HCT116 (cell line): ENCODE measurements around the gene KCND2. TPM values are rescaled to one million over a fixed set of nuclear protein-coding genes. Genes with fewer than 3 reads are reported as not detected.

Experiments used
- ATAC-seq: fragments of 200-7000 bp; cut with Tn5 transposase; 2 replicates; pipeline ENCODE4 v1.9.1; 2020; ENCODE audit warnings: mild to moderate bottlenecking, moderate library complexity
- BruUV-seq: library from RNA; stranded (reverse); fragments of 400-500 nt; replicated peaks from 2 replicates; lab custom pipeline; 2021; lab: Mats Ljungman, UMichigan
- CTCF ChIA-PET: fragments of 300-600 bp; sonication (Branson Sonifier 250); formaldehyde crosslinking; loops from one replicate; lab custom pipeline; 2021; ENCODE audit warnings: antibody characterized with exemption; lab: Charles Lee
- POLR2A ChIA-PET: fragments of 300-600, 350-600 bp; sonication (Branson Sonifier 250); formaldehyde crosslinking; loops from one replicate; lab custom pipeline; 2021; ENCODE audit warnings: antibody characterized with exemption; lab: Charles Lee
- RAD21 ChIA-PET, 2 experiments: fragments of 300-600 bp; sonication (Branson Sonifier 250); formaldehyde crosslinking; loops; one replicate each; lab custom pipeline; 2023; ENCODE audit warnings: low total read pairs in 2 of 2; ENCODE audit not compliant: uncharacterized antibody in 2 of 2, unreplicated experiment in 2 of 2, low non-redundant PET in 1 of 2; lab: Charles Lee
- DNase-seq: peaks from one replicate; pipeline ENCODE4 v3.0.0-alpha.2; 2010; ENCODE audit warnings: low read depth, low spot score
- H2AFZ ChIP-seq: fragments of 200-600 bp; shearing (Covaris generic), sonication (generic); 2 replicates; pipeline ENCODE4 v1.6.1; 2017; ENCODE audit warnings: low read depth, mixed run types, mixed read lengths, antibody characterized with exemption, low read length; ENCODE audit not compliant: poor library complexity, severe bottlenecking
- H3K27ac ChIP-seq: 2 replicates; pipeline ENCODE4 v1.5.1; 2012; ENCODE audit warnings: low read depth, low read length
- H3K27me3 ChIP-seq: fragments of 200-600 bp; sonication (generic); 2 replicates; pipeline ENCODE4 v1.6.1; 2016; ENCODE audit warnings: mixed run types, low read length, mixed read lengths; ENCODE audit not compliant: insufficient read depth
- H3K36me3 ChIP-seq, 2 experiments: fragments of 200-500 bp in 1 of 2; fragments of 200-600 bp in 1 of 2; sonication (Bioruptor generic) in 1 of 2; sonication (generic) in 1 of 2; 2 replicates each; pipeline versions ENCODE4 v1.5.1 to v1.6.1; 2014 to 2016; ENCODE audit warnings: low read length in 2 of 2, inconsistent platforms in 1 of 2, mixed read lengths in 1 of 2, mixed run types in 1 of 2; ENCODE audit not compliant: insufficient read depth in 2 of 2, control insufficient read depth in 1 of 2
- H3K4me1 ChIP-seq, 2 experiments: fragments of 200-600 bp in 1 of 2; sonication (generic) in 1 of 2; 2 replicates each; pipeline versions ENCODE4 v1.5.1 to v1.6.1; 2012 to 2017; ENCODE audit warnings: low read length in 2 of 2, inconsistent platforms in 1 of 2, mild to moderate bottlenecking in 1 of 2, mixed read lengths in 1 of 2, mixed run types in 1 of 2, moderate library complexity in 1 of 2; ENCODE audit not compliant: insufficient read depth in 2 of 2, control insufficient read depth in 1 of 2
- H3K4me2 ChIP-seq: fragments of 200-600 bp; sonication (generic); 2 replicates; pipeline ENCODE4 v1.6.1; 2017; ENCODE audit warnings: mixed run types, low read length, mixed read lengths
- H3K4me3 ChIP-seq, 2 experiments: fragments of 200-600 bp in 1 of 2; sonication (generic) in 1 of 2; replicated peaks in 1 of 2; 2 replicates each; pipeline ENCODE4 v1.5.1; 2011 to 2016; ENCODE audit warnings: low read length in 2 of 2, control low read depth in 1 of 2, low read depth in 1 of 2, mild to moderate bottlenecking in 1 of 2, mixed read lengths in 1 of 2, mixed run types in 1 of 2
- H3K79me2 ChIP-seq: fragments of 200-600 bp; sonication (generic); 2 replicates; pipeline ENCODE4 v1.6.1; 2017; ENCODE audit warnings: mild to moderate bottlenecking, mixed run types, low read length, moderate library complexity, mixed read lengths; ENCODE audit not compliant: insufficient read depth
- H3K9ac ChIP-seq: fragments of 200-600 bp; sonication (generic); 2 replicates; pipeline ENCODE4 v1.6.1; 2016; ENCODE audit warnings: low read length, mixed read lengths
- H3K9me2 ChIP-seq: fragments of 200-600 bp; sonication (generic), shearing (Covaris generic); 2 replicates; pipeline ENCODE4 v1.6.1; 2017; ENCODE audit warnings: mixed run types, mild to moderate bottlenecking, moderate library complexity; ENCODE audit not compliant: insufficient read depth
- H3K9me3 ChIP-seq, 2 experiments: fragments of 200-500 bp in 1 of 2; fragments of 200-600 bp in 1 of 2; sonication (Bioruptor generic) in 1 of 2; sonication (generic) in 1 of 2; 2 replicates each; pipeline ENCODE4 v1.6.1; 2014 to 2017; ENCODE audit warnings: low read length in 2 of 2, mixed read lengths in 2 of 2, inconsistent platforms in 1 of 2, low read depth in 1 of 2, mild to moderate bottlenecking in 1 of 2, mixed run types in 1 of 2, moderate library complexity in 1 of 2; ENCODE audit not compliant: control insufficient read depth in 1 of 2, insufficient read depth in 1 of 2
- H4K20me1 ChIP-seq: fragments of 200-600 bp; sonication (generic), shearing (Covaris generic); 2 replicates; pipeline ENCODE4 v1.6.1; 2017; ENCODE audit warnings: mixed run types, mild to moderate bottlenecking, moderate library complexity; ENCODE audit not compliant: insufficient read depth
- EZH2 ChIP-seq: fragments of 200-600 bp; sonication (generic); IDR thresholded peaks from 2 replicates; pipeline ENCODE4 v1.6.1; 2017; ENCODE audit warnings: antibody characterized with exemption, mixed run types
- FOSL1 ChIP-seq: IDR thresholded peaks from 2 replicates; pipeline ENCODE4 v1.6.1; 2012; ENCODE audit warnings: low read depth
- REST ChIP-seq: IDR thresholded peaks from 2 replicates; pipeline ENCODE4 v1.6.1; 2012; ENCODE audit warnings: low read depth
- SP1 ChIP-seq: IDR thresholded peaks from 2 replicates; pipeline ENCODE4 v1.6.1; 2012; ENCODE audit warnings: low read depth
- SRF ChIP-seq: IDR thresholded peaks from 2 replicates; pipeline ENCODE4 v1.6.1; 2012; ENCODE audit warnings: low read depth
- YY1 ChIP-seq: IDR thresholded peaks from 2 replicates; pipeline ENCODE4 v1.6.1; 2011; ENCODE audit warnings: low read length, low read depth, moderate library complexity, mild to moderate bottlenecking; ENCODE audit not compliant: insufficient replicate concordance; ENCODE audit errors: extremely low read depth
- ZBTB33 ChIP-seq: IDR thresholded peaks from 2 replicates; pipeline ENCODE4 v1.6.1; 2011; ENCODE audit warnings: mild to moderate bottlenecking, low read length, moderate library complexity; ENCODE audit not compliant: insufficient replicate concordance; ENCODE audit errors: extremely low read depth
- ZNF274 ChIP-seq: fragments of 200-500 bp; sonication (Bioruptor generic); IDR thresholded peaks from 2 replicates; pipeline ENCODE4 v1.6.1; 2014; ENCODE audit warnings: mild to moderate bottlenecking, low read depth, low read length, inconsistent platforms
- intact Hi-C: fragments of 100-400 bp; cut with micrococcal nuclease; formaldehyde crosslinking; loops from 2 replicates; pipeline ENCODE4 v1.10.0; 2022
- total RNA-seq: library from RNA; stranded (reverse); gene quantifications from one replicate; pipeline ENCODE4 v1.2.1, GENCODE V29; 2021; ENCODE audit not compliant: unreplicated experiment
- TF ChIP-seq, protein P1 (sequence below): IDR thresholded peaks from 2 replicates; pipeline ENCODE4 v1.6.1; 2012

The KCND2 gene
- total RNA-seq, 1 experiment from 2014 or later: 0.05 TPM

- intact Hi-C loops: loop anchor here (10.0 kb wide), 2 partner anchors 794 to 1814 kb away; no protein-coding TSS in a partner anchor
- no peaks in the 10 kb centered on the region for H3K79me2 ChIP-seq
- ChIA-PET POLR2A (no interaction called here), RAD21 (no interaction called here)
- no peaks in the 10 kb centered on the region for H3K9me3 ChIP-seq
- no peak overlapping the region for H3K27ac ChIP-seq
- H4K20me1 ChIP-seq: no peaks in the 10 kb centered on the region
- no peak overlapping the region for H3K9ac ChIP-seq
- no TSS peak for BruUV-seq
- ATAC-seq: no peak
- no peaks in the 10 kb centered on the region for H3K36me3 ChIP-seq
- no peak overlapping the region for H3K4me2 ChIP-seq
- TF ChIP-seq EZH2 (no peak), ZBTB33 (no peak), SP1 (no peak), FOSL1 (no peak), REST (no peak), SRF (no peak), YY1 (no peak), ZNF274 (no peak)
- TF ChIP-seq, protein P1, sequence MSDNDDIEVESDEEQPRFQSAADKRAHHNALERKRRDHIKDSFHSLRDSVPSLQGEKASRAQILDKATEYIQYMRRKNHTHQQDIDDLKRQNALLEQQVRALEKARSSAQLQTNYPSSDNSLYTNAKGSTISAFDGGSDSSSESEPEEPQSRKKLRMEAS: no peak
- TF ChIP-seq, all 23 proteins: peak for 0
- Histone ChIP-seq H3K4me3 (no peak overlapping the region), H3K4me1 (peaks cover 0 to 9% of the 10 kb centered on the region in 2 experiments; a peak in 2 of 4 replicates), H2AFZ (no peak overlapping the region), H3K27me3 (no peaks in the 10 kb centered on the region), H3K9me2 (no peaks in the 10 kb centered on the region)
- no peak for DNase-seq
- CTCF ChIA-PET: no interaction called here
Observed at GRCh38 chr7:120729245-120729644, 456.3 kb downstream of the KCND2 start.
